GM12874 (cell line): ENCODE results near the gene HDAC7.

Experiments used
- CTCF ChIP-seq: IDR thresholded peaks from 2 replicates; pipeline ENCODE4 v1.5.1; 2011; ENCODE audit warnings: low read depth, mild to moderate bottlenecking, control low read depth, low read length, moderate library complexity; ENCODE audit not compliant: insufficient read depth

HDAC7 gene

GRCh38 chr12:47785887-47786661, 33.6 kb downstream of the HDAC7 start:
- TF ChIP-seq CTCF = no peak

GRCh38 chr12:47785036-47785886, 34.4 kb downstream of the HDAC7 start:
- no peak for TF ChIP-seq CTCF

- no peak for TF ChIP-seq CTCF
Observed at GRCh38 chr12:47783821-47784819, 35.6 kb downstream of the HDAC7 start.

- TF ChIP-seq CTCF = no peak
Observed at GRCh38 chr12:47783024-47783755, 36.5 kb downstream of the HDAC7 start.

- TF ChIP-seq CTCF = no peak
Observed at GRCh38 chr12:47782372-47782770, 37.3 kb downstream of the HDAC7 start.

GRCh38 chr12:47781479-47782371, 38.0 kb downstream of the HDAC7 start:
- TF ChIP-seq CTCF = no peak
